Epithelial cell of esophagus (primary cell): ENCODE data around the gene RAB5B.

Source experiments
- DNase-seq: peaks from one replicate; pipeline ENCODE4 v3.0.0; 2010; ENCODE audit warnings: low read depth
- H3K4me3 ChIP-seq: 2 replicates; pipeline ENCODE4 v1.5.1; 2011; ENCODE audit warnings: mild to moderate bottlenecking, low read length, control low read depth
- TF ChIP-seq, protein P1 (sequence below): IDR thresholded peaks from 2 replicates; pipeline ENCODE4 v1.5.1; 2011; ENCODE audit warnings: low read depth, mild to moderate bottlenecking, low read length, control low read depth, inconsistent platforms; ENCODE audit not compliant: insufficient read depth; ENCODE audit errors: missing control alignments

Gene RAB5B

DNA sequence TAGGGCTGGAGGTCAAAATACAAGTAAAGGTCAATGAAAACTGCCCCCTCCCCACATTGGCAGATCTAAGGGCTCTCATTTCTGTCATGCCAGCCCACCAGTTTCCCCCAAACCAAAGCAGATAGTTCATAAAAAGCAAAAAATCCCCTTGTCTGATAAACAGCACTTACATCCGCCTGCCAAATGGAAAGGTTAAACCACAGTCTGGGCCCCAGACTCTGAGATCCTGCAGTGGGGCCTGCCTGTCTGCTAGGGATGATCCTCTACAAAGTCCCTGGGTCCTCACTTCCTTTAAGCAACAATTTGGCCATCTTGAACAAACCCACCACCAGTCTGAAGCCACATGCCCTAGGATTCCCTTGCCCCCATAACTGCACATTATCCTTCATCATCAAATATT, 58.1 kb downstream of the RAB5B start:
- no peak for DNase-seq
- no peak overlapping the region for H3K4me3 ChIP-seq
- TF ChIP-seq, protein P1, sequence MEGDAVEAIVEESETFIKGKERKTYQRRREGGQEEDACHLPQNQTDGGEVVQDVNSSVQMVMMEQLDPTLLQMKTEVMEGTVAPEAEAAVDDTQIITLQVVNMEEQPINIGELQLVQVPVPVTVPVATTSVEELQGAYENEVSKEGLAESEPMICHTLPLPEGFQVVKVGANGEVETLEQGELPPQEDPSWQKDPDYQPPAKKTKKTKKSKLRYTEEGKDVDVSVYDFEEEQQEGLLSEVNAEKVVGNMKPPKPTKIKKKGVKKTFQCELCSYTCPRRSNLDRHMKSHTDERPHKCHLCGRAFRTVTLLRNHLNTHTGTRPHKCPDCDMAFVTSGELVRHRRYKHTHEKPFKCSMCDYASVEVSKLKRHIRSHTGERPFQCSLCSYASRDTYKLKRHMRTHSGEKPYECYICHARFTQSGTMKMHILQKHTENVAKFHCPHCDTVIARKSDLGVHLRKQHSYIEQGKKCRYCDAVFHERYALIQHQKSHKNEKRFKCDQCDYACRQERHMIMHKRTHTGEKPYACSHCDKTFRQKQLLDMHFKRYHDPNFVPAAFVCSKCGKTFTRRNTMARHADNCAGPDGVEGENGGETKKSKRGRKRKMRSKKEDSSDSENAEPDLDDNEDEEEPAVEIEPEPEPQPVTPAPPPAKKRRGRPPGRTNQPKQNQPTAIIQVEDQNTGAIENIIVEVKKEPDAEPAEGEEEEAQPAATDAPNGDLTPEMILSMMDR = no peak

- no peak for DNase-seq
These were observed 60.9 kb downstream of the RAB5B start for GRCh38 chr12:56034586-56035332.

DNA sequence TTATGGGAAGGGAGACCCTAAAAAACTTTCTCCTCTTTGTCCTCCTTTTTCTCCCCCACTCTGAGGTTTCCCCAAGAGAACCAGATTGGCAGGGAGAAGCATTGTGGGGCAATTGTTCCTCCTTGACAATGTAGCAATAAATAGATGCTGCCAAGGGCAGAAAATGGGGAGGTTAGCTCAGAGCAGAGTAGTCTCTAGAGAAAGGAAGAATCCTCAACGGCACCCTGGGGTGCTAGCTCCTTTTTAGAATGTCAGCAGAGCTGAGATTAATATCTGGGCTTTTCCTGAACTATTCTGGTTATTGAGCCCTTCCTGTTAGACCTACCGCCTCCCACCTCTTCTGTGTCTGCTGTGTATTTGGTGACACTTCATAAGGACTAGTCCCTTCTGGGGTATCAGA, 63.3 kb downstream of the RAB5B start:
- DNase-seq = no peak
- H3K4me3 ChIP-seq = no peak overlapping the region
- TF ChIP-seq, protein P1 = no peak

More at GRCh38 chr12:56034586-56035332, 60.9 kb downstream of the RAB5B start:
- H3K4me3 ChIP-seq = no peak overlapping the region
- TF ChIP-seq, protein P1 = no peak

DNA sequence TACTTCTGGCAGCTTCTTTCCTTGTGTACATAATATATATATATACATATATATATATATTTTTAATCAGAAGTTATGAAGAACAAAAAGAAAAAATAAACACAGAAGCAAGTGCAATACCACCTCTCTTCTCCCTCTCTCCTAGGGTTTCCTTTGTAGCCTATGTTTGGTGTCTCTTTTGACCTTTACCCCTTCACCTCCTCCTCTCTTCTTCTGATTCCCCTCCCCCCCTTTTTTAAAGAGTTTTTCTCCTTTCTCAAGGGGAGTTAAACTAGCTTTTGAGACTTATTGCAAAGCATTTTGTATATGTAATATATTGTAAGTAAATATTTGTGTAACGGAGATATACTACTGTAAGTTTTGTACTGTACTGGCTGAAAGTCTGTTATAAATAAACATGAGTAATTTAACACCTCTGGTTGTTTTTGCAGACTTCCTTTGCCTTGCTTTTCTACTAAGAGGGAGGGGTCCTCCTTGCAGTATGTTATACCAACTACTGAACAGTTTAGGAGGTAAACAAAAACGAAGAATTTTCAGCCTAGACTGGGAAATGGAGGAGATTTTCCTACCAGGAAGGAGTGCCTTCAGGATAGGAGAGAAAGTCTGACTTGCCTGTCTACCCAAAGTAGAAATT, 64.3 kb downstream of the RAB5B start:
- no peak for DNase-seq
- TF ChIP-seq, protein P1 = no peak
- H3K4me3 ChIP-seq = no peak overlapping the region

GRCh38 chr12:56040151-56040550, 66.3 kb downstream of the RAB5B start:
- no peak overlapping the region for H3K4me3 ChIP-seq
- TF ChIP-seq, protein P1 = no peak
- no peak for DNase-seq

- H3K4me3 ChIP-seq = peak overlapping the region; percentile 68
- TF ChIP-seq, protein P1 = no peak
- DNase-seq = no peak
These were observed 67.2 kb downstream of the RAB5B start for GRCh38 chr12:56040963-56041551.
